HepG2 (cell line): ENCODE data around the gene ADPRHL1. TPM values are rescaled to one million over a fixed set of nuclear protein-coding genes. Genes with fewer than 3 reads are reported as not detected.

ENCODE experiments used
- ATAC-seq: fragments of 200-7000 bp; cut with Tn5 transposase; 3 replicates; pipeline ENCODE4 v1.9.1; 2020; ENCODE audit warnings: mild to moderate bottlenecking, moderate library complexity
- BruUV-seq: library from RNA; stranded (reverse); fragments of 400-500 nt; replicated peaks from 2 replicates; lab custom pipeline; 2021; lab: Mats Ljungman, UMichigan
- CTCF ChIA-PET: fragments of 300-600 bp; formaldehyde crosslinking; extraction: SDS; loops from one replicate; lab custom pipeline; 2021; ENCODE audit warnings: low total read pairs, inconsistent platforms, low intra/inter-chr PET ratio; lab: Yijun Ruan, JAX
- POLR2A ChIA-PET: fragments of 350-600 bp; sonication (Branson Sonifier 250); formaldehyde crosslinking; loops from one replicate; lab custom pipeline; 2020; ENCODE audit warnings: antibody characterized with exemption, inconsistent platforms; lab: Yijun Ruan, JAX
- DNase-seq: peaks from one replicate; pipeline ENCODE4 v3.0.0-alpha.2; 2015; ENCODE audit warnings: low spot score
- FAIRE-seq: peaks from 3 replicates; lab custom pipeline; 2011; peaks lifted over from hg19 to GRCh38; lab: Jason Lieb, UNC
- H2AFZ ChIP-seq: one replicate; pipeline ENCODE4 v1.6.1; 2011; ENCODE audit warnings: low read length, inconsistent platforms
- H3K27ac ChIP-seq: fragments of 300-600 bp; 3 replicates; pipeline ENCODE4 v1.8.0; 2011; ENCODE audit warnings: mixed run types, mild to moderate bottlenecking, mixed read lengths, low read length, inconsistent platforms; ENCODE audit not compliant: insufficient read depth; ENCODE audit errors: extremely low read length
- H3K27me3 ChIP-seq, 2 experiments: fragments of 200-600 bp in 1 of 2; 2 replicates in 1 of 2; 3 replicates in 1 of 2; pipeline versions ENCODE4 v1.6.0 to v1.8.0; 2011; ENCODE audit warnings: low read length in 2 of 2, mild to moderate bottlenecking in 2 of 2, moderate library complexity in 2 of 2, inconsistent platforms in 1 of 2; ENCODE audit not compliant: insufficient read depth in 2 of 2, control insufficient read depth in 1 of 2
- H3K36me3 ChIP-seq, 2 experiments: fragments of 200-600 bp in 1 of 2; replicated peaks in 1 of 2; 2 replicates in 1 of 2; 3 replicates in 1 of 2; pipeline versions ENCODE4 v1.5.1 to v1.8.0; 2011; ENCODE audit warnings: low read length in 2 of 2, inconsistent platforms in 1 of 2; ENCODE audit not compliant: insufficient read depth in 2 of 2, control insufficient read depth in 1 of 2
- H3K4me1 ChIP-seq: 2 replicates; pipeline ENCODE4 v1.5.1; 2012; ENCODE audit warnings: low read length, inconsistent platforms; ENCODE audit not compliant: insufficient read depth
- H3K4me2 ChIP-seq: 2 replicates; pipeline ENCODE4 v1.6.0; 2011; ENCODE audit warnings: low read depth, low read length, inconsistent platforms
- H3K4me3 ChIP-seq, 3 experiments: fragments of 200-600 bp in 1 of 3; sonication (generic), shearing (Covaris generic) in 1 of 3; replicated peaks in 1 of 3; 2 replicates each; pipeline ENCODE4 v1.5.1; 2011 to 2016; ENCODE audit warnings: low read length in 3 of 3, inconsistent platforms in 2 of 3, low read depth in 2 of 3, mild to moderate bottlenecking in 2 of 3, control low read depth in 1 of 3, mixed read lengths in 1 of 3; ENCODE audit not compliant: insufficient read depth in 1 of 3
- H3K79me2 ChIP-seq: one replicate; pipeline ENCODE4 v1.6.1; 2011; ENCODE audit warnings: low read length, inconsistent platforms; ENCODE audit not compliant: insufficient read depth
- H3K9ac ChIP-seq: 2 replicates; pipeline ENCODE4 v1.6.0; 2011; ENCODE audit warnings: mild to moderate bottlenecking, low read depth, low read length, inconsistent platforms; ENCODE audit not compliant: insufficient read depth
- H3K9me3 ChIP-seq: 2 replicates; pipeline ENCODE4 v1.5.1; 2012; ENCODE audit warnings: mild to moderate bottlenecking, low read length
- H4K20me1 ChIP-seq: 2 replicates; pipeline ENCODE4 v1.6.0; 2011; ENCODE audit warnings: inconsistent platforms, mild to moderate bottlenecking, low read length, moderate library complexity; ENCODE audit not compliant: insufficient read depth
- AGO2 ChIP-seq: fragments of 200-400 bp; formaldehyde crosslinking; optimal IDR thresholded peaks from 2 replicates; pipeline ENCODE3; 2017; ENCODE audit warnings: mild to moderate bottlenecking, low read depth, low read length, moderate library complexity
- ATM ChIP-seq: fragments of 450-650 bp; IDR thresholded peaks from 2 replicates; pipeline ENCODE4 v1.7.1; 2017; ENCODE audit warnings: mild to moderate bottlenecking, borderline replicate concordance
- EZH2 ChIP-seq: conservative IDR thresholded peaks from 2 replicates; pipeline ENCODE4 v1.6.1; 2012; ENCODE audit warnings: mild to moderate bottlenecking, low read depth, low read length, moderate library complexity
- FLYWCH1 ChIP-seq: sonication (generic); formaldehyde crosslinking; IDR thresholded peaks from 2 replicates; pipeline ENCODE4 v1.8.1; 2023; ENCODE audit warnings: mild to moderate bottlenecking, missing genetic modification reagents
- HNRNPH1 ChIP-seq: fragments of 200-400 bp; formaldehyde crosslinking; optimal IDR thresholded peaks from 2 replicates; pipeline ENCODE3; 2017; ENCODE audit warnings: mild to moderate bottlenecking, low read depth, low read length
- ISX ChIP-seq: sonication (generic); formaldehyde crosslinking; conservative IDR thresholded peaks from 2 replicates; pipeline ENCODE4 v1.5.0; 2020; ENCODE audit warnings: missing genetic modification reagents
- KLF12 ChIP-seq: sonication (generic); formaldehyde crosslinking; IDR thresholded peaks from 2 replicates; pipeline ENCODE4 v1.4.0; 2020; ENCODE audit warnings: missing genetic modification reagents, borderline replicate concordance
- MLX ChIP-seq: IDR thresholded peaks from 2 replicates; pipeline ENCODE4 v1.6.1; 2016
- NR2F2 ChIP-seq: IDR thresholded peaks from 2 replicates; pipeline ENCODE4 v1.6.1; 2012; ENCODE audit warnings: low read depth, inconsistent platforms, borderline replicate concordance
- POGZ ChIP-seq: sonication (generic); formaldehyde crosslinking; IDR thresholded peaks from 2 replicates; pipeline ENCODE4 v1.4.0; 2020; ENCODE audit warnings: mild to moderate bottlenecking, missing genetic modification reagents
- ZBTB38 ChIP-seq: sonication (generic); formaldehyde crosslinking; IDR thresholded peaks from 2 replicates; pipeline ENCODE4 v1.5.1; 2020; ENCODE audit warnings: mild to moderate bottlenecking, missing genetic modification reagents
- ZKSCAN1 ChIP-seq: fragments of 150-350 bp; IDR thresholded peaks from 2 replicates; pipeline ENCODE4 v1.6.1; 2014; ENCODE audit warnings: low read length
- ZNF720 ChIP-seq: sonication (generic); formaldehyde crosslinking; IDR thresholded peaks from 2 replicates; pipeline ENCODE4 v1.4.0; 2020; ENCODE audit warnings: missing genetic modification reagents
- ZZZ3 ChIP-seq: sonication (generic); formaldehyde crosslinking; IDR thresholded peaks from 2 replicates; pipeline ENCODE4 v1.4.0; 2020; ENCODE audit warnings: missing genetic modification reagents, mild to moderate bottlenecking, borderline replicate concordance
- WGBS: methylation state at CpG from one replicate; pipeline ENCODE4 v1.1.6; 2017; ENCODE audit warnings: low lambda C conversion rate; 5-methylcytosine and 5-hydroxymethylcytosine counted together
- in situ Hi-C: cut with HindIII; loops from 2 replicates; pipeline ENCODE4 v1.10.0; 2017; ENCODE audit warnings: low pct_unique_long_range_greater_than_20kb; ENCODE audit not compliant: extremely low pct_ligation_motif_present
- intact Hi-C: fragments of 100-400 bp; cut with micrococcal nuclease; formaldehyde crosslinking; loops from one replicate; pipeline ENCODE4 v1.10.0; 2022; ENCODE audit not compliant: unreplicated experiment
- polyA plus RNA-seq, 8 experiments: library from polyadenylated mRNA; depleted of rRNA in 3 of 8; stranded (reverse) in 7 of 8; unstranded in 1 of 8; fragments of >200 nt; fragmentation: Illumina TruSeq in 4 of 8; extraction: Trizol in 4 of 8; gene quantifications; 2 replicates each; pipeline versions ENCODE4 v1.2.1 to v1.2.3, GENCODE V29; 2011 to 2016; ENCODE audit warnings: low read depth in 4 of 8, missing spikeins in 1 of 8, mixed read lengths in 1 of 8; ENCODE audit not compliant: insufficient read depth in 1 of 8
- total RNA-seq, 5 experiments: library from RNA; depleted of rRNA; stranded (reverse); fragments of >200 nt; fragmentation: Illumina TruSeq; extraction: Trizol; gene quantifications; 2 replicates each; pipeline ENCODE4 v1.2.3, GENCODE V29; 2016; ENCODE audit warnings: low read depth in 1 of 5
- TF ChIP-seq, protein P1 (sequence below): sonication (generic); formaldehyde crosslinking; IDR thresholded peaks from 2 replicates; pipeline ENCODE4 v1.8.0; 2022; ENCODE audit warnings: missing genetic modification reagents, mild to moderate bottlenecking, borderline replicate concordance

The ADPRHL1 gene
- total and polyA plus RNA-seq, 2 of the 13 experiments (the other 11 are each of a cell fraction or from before 2014, with no cell fraction given) = 0.34 to 0.40 TPM

DNA sequence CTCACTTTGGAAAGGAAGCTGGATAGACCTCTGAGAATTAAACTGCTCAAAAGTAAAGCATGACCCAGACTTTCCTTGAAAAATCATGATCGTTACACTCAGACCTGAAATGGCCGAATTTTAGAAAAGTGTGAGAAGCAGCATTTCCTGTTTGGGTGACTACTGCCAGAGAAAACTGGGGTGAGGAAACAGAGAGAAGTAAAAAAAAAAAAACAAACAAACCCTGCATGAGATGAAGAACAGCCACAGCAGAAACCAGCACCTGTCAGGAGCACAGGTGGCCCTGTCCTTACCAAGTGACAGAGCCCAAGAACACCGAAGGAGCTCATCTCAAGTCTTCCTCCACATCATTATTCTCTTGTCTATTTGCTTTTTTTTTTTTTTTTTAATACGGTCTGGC, 12.0 kb upstream of the ADPRHL1 start:
- H3K27ac ChIP-seq = no peak overlapping the region

DNA sequence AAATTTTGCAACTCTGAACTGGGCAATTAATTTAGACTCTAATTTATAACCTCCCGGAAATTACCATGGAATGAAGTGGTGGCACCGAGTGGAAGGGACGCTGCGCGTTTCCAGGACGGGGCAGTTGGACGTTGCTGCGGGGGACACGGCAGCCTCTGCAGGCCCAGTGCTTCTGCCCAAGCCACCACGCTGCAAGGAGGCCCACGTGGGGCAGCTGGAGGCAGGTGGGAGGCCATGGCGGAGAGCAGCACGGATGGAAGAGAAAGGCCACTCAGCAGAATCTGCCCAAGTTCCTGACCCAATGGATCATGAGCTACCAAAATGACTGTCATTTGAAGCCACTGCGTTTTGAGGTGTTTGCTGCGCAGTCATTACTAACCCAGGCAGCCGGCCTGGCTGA, 11.2 kb upstream of the ADPRHL1 start:
- Histone ChIP-seq H3K4me2 (no peak overlapping the region), H2AFZ (no peak overlapping the region), H3K9ac (no peak overlapping the region), H3K36me3 (peaks cover 9 to 29% of the 10 kb centered on the region in 2 experiments), H3K79me2 (no peaks in the 10 kb centered on the region), H3K27ac (no peak overlapping the region), H3K4me3 (no peak overlapping the region), H4K20me1 (no peaks in the 10 kb centered on the region), H3K4me1 (peaks cover 13% of the 10 kb centered on the region), H3K9me3 (no peaks in the 10 kb centered on the region), H3K27me3 (no peaks in the 10 kb centered on the region)
- 95% methylated on average over 16 of the region's 16 CpGs for WGBS
- intact Hi-C loops (no loop called here), in situ Hi-C loops (no loop called here)
- ATAC-seq (no peak), FAIRE-seq (no peak), DNase-seq (no peak)
- CTCF ChIA-PET = no interaction called here
- no TSS peak for BruUV-seq
- TF ChIP-seq, protein P1, sequence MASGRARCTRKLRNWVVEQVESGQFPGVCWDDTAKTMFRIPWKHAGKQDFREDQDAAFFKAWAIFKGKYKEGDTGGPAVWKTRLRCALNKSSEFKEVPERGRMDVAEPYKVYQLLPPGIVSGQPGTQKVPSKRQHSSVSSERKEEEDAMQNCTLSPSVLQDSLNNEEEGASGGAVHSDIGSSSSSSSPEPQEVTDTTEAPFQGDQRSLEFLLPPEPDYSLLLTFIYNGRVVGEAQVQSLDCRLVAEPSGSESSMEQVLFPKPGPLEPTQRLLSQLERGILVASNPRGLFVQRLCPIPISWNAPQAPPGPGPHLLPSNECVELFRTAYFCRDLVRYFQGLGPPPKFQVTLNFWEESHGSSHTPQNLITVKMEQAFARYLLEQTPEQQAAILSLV (CRISPR knock-in tag) = no peak
- TF ChIP-seq AGO2 = peak; percentile 31
- POLR2A ChIA-PET = no interaction called here

More for the DNA sequence above, 12.0 kb upstream of the ADPRHL1 start:
- DNase-seq = no peak
- in situ Hi-C loops (no loop called here), intact Hi-C loops (no loop called here)
- ATAC-seq = no peak
- peaks cover 6 to 27% of the 10 kb centered on the region in 2 experiments for H3K36me3 ChIP-seq
- WGBS = 92% methylated on average over 4 of the region's 4 CpGs
- H3K9ac ChIP-seq = no peak overlapping the region
- no peak overlapping the region for H3K4me3 ChIP-seq
- no TSS peak for BruUV-seq
- H3K4me1 ChIP-seq = peaks cover 13% of the 10 kb centered on the region
- POLR2A ChIA-PET = no interaction called here
- no peak for FAIRE-seq
- H3K27me3 ChIP-seq = no peaks in the 10 kb centered on the region
- H4K20me1 ChIP-seq = no peaks in the 10 kb centered on the region
- no peak for TF ChIP-seq ZKSCAN1
- no peak for TF ChIP-seq NR2F2
- TF ChIP-seq ATM = no peak
- TF ChIP-seq KLF12 (CRISPR knock-in tag) = no peak
- no peak for TF ChIP-seq ZNF720 (CRISPR knock-in tag)
- no peak for TF ChIP-seq POGZ
- TF ChIP-seq ISX (CRISPR knock-in tag) = no peak
- no peak for TF ChIP-seq FLYWCH1
- TF ChIP-seq EZH2 = no peak
- TF ChIP-seq HNRNPH1 = no peak
- TF ChIP-seq ZBTB38 (CRISPR knock-in tag) = no peak
- TF ChIP-seq ZZZ3 = no peak
- TF ChIP-seq MLX (CRISPR knock-in tag) = no peak
- no peak overlapping the region for H3K4me2 ChIP-seq
- H3K79me2 ChIP-seq = no peaks in the 10 kb centered on the region
- no peak overlapping the region for H2AFZ ChIP-seq
- no peaks in the 10 kb centered on the region for H3K9me3 ChIP-seq
- CTCF ChIA-PET = no interaction called here
